SK-N-MC (cell line): Measurements from ENCODE around the gene TNK2.

Source experiments
- EZH2 ChIP-seq: fragments of 200-600 bp; sonication (generic); IDR thresholded peaks from one replicate; pipeline ENCODE4 v1.6.1; 2017; ENCODE audit warnings: antibody characterized with exemption
- FOXP2 ChIP-seq: optimal IDR thresholded peaks from 2 replicates; pipeline ENCODE3; 2011; ENCODE audit warnings: mild to moderate bottlenecking, moderate library complexity; ENCODE audit not compliant: insufficient read depth; ENCODE audit errors: extremely low read length, control extremely low read depth
- POLR2AphosphoS5 ChIP-seq: IDR thresholded peaks from 2 replicates; pipeline ENCODE4 v1.6.1; 2012; ENCODE audit warnings: mild to moderate bottlenecking, low read depth, low read length, borderline replicate concordance

- TF ChIP-seq POLR2AphosphoS5 (no peak), EZH2 (no peak), FOXP2 (no peak)
These were observed 45.0 kb downstream of the TNK2 start for GRCh38 chr3:195863121-195864061.
